Measurements from ENCODE around the gene BIRC5. TPM values are rescaled to one million over a fixed set of nuclear protein-coding genes. Genes with fewer than 3 reads are reported as not detected.

Gene BIRC5
- total RNA-seq, 1 donor from 2014 or later, result 1.0 TPM

GRCh38 chr17:78226759-78227454 lies 12.9 kb downstream of the BIRC5 start:
- H3K4me1 Mint-ChIP-seq, result peaks cover 5% of the 10 kb centered on the region
- TF ChIP-seq CTCF (IDR thresholded peaks at IDR 0.05), result no peak
- intact Hi-C loops (cut with micrococcal nuclease), result no loop called here
- peaks cover 14% of the 10 kb centered on the region for H3K27me3 Mint-ChIP-seq
- CTCF ChIA-PET, result no interaction called here
- ATAC-seq (ENCODE audit: low read depth) (no peak), DNase-seq (no peak)
- no peaks in the 10 kb centered on the region for H3K9me3 Mint-ChIP-seq
- no peaks in the 10 kb centered on the region for H3K36me3 Mint-ChIP-seq (ENCODE audit: low read depth)
- POLR2A ChIA-PET, result no interaction called here
- no peak overlapping the region for H3K27ac Mint-ChIP-seq
- no peak overlapping the region for H3K4me3 Mint-ChIP-seq

GRCh38 chr17:78227455-78227916 lies 13.4 kb downstream of the BIRC5 start:
- H3K36me3 Mint-ChIP-seq (ENCODE audit: low read depth), result no peaks in the 10 kb centered on the region
- peak; percentile 49 for ATAC-seq (ENCODE audit: low read depth)
- DNase-seq, result no peak
- H3K4me3 Mint-ChIP-seq, result no peak overlapping the region
- H3K9me3 Mint-ChIP-seq, result no peaks in the 10 kb centered on the region
- H3K27me3 Mint-ChIP-seq, result peaks cover 14% of the 10 kb centered on the region
- no peak for TF ChIP-seq CTCF (IDR thresholded peaks at IDR 0.05)
- H3K27ac Mint-ChIP-seq, result no peak overlapping the region
- POLR2A ChIA-PET, result no interaction called here
- intact Hi-C loops (cut with micrococcal nuclease), result no loop called here
- CTCF ChIA-PET, result no interaction called here
- peaks cover 11% of the 10 kb centered on the region for H3K4me1 Mint-ChIP-seq

GRCh38 chr17:78228176-78228575 lies 14.1 kb downstream of the BIRC5 start:
- Mint-ChIP-seq H3K9me3 (no peaks in the 10 kb centered on the region), H3K27ac (no peak overlapping the region), H3K27me3 (peaks cover 19% of the 10 kb centered on the region), H3K36me3 (ENCODE audit: low read depth) (no peaks in the 10 kb centered on the region), H3K4me3 (no peak overlapping the region), H3K4me1 (peaks cover 13% of the 10 kb centered on the region)
- CTCF ChIA-PET, result interaction anchor here (1.4 kb wide), 1 partner anchor 194 kb away, joined by 3 read pairs; no protein-coding TSS in a partner anchor
- ATAC-seq (ENCODE audit: low read depth) (no peak), DNase-seq (no peak)
- intact Hi-C loops (cut with micrococcal nuclease), result no loop called here
- POLR2A ChIA-PET, result interaction anchor here (0.6 to 0.8 kb wide), 3 partner anchors 21 to 1280 kb away, joined by 3 to 5 read pairs (median 3); no protein-coding TSS in a partner anchor
- TF ChIP-seq CTCF (IDR thresholded peaks at IDR 0.05), result no peak

- peaks cover 24% of the 10 kb centered on the region for H3K27me3 Mint-ChIP-seq
Measured at GRCh38 chr17:78230252-78230962, 16.4 kb downstream of the BIRC5 start.

More at GRCh38 chr17:78230252-78230962, 16.4 kb downstream of the BIRC5 start:
- Mint-ChIP-seq H3K27ac (no peak overlapping the region), H3K36me3 (ENCODE audit: low read depth) (no peaks in the 10 kb centered on the region), H3K4me3 (no peak overlapping the region), H3K9me3 (no peaks in the 10 kb centered on the region), H3K4me1 (peaks cover 13% of the 10 kb centered on the region)
- no peak for ATAC-seq (ENCODE audit: low read depth)
- DNase-seq, result no peak
- intact Hi-C loops (cut with micrococcal nuclease), result no loop called here
- ChIA-PET POLR2A (no interaction called here), CTCF (no interaction called here)
- no peak for TF ChIP-seq CTCF (IDR thresholded peaks at IDR 0.05)

Data from activated B cell treated with CpG ODN at 0.5 μM for 24 hours (primary cell).